Measurements from ENCODE around the gene PACS2. TPM values are rescaled to one million over a fixed set of nuclear protein-coding genes. Genes with fewer than 3 reads are reported as not detected.

PACS2 gene
- total and polyA plus RNA-seq, 2 donors (not counting 1 experiment from before 2014, with no cell fraction given) = 65.6 to 70.7 TPM

GRCh38 chr14:105281371-105282097 is 33.0 kb upstream of the PACS2 start:
- Histone ChIP-seq H3K4me2 (replicated peaks; ENCODE audit: low read depth, low read length, poor library complexity, severe bottlenecking) (no peak overlapping the region), H4K20me1 (ENCODE audit: control insufficient read depth, insufficient read depth, low read length, poor library complexity, severe bottlenecking) (peaks cover 90% of the 10 kb centered on the region), H3K79me2 (ENCODE audit: control insufficient read depth, insufficient read depth, low read length) (peaks cover 69% of the 10 kb centered on the region), H3K9ac (ENCODE audit: low read length) (no peak overlapping the region), H3K4me3 (ENCODE audit: control extremely low read depth in 1 of 5, extremely low read depth in 1 of 5, insufficient read depth in 1 of 5, low read depth in 2 of 5, low read length in 4 of 5) (no peak overlapping the region), H3K27me3 (replicated peaks in 1 of 4; ENCODE audit: control extremely low read depth in 1 of 4, control insufficient read depth in 3 of 4, insufficient read depth in 4 of 4, low read length in 3 of 4) (no peaks in the 10 kb centered on the region), H3K4me1 (ENCODE audit: control insufficient read depth in 2 of 2, insufficient read depth in 2 of 2, low read length in 2 of 2) (peaks cover 9 to 15% of the 10 kb centered on the region in 2 donors), H2AFZ (ENCODE audit: insufficient read depth, low read depth, low read length, poor library complexity, severe bottlenecking) (no peak overlapping the region), H3K36me3 (replicated peaks in 1 of 2; ENCODE audit: control extremely low read depth in 1 of 2, control insufficient read depth in 1 of 2, extremely low read depth in 1 of 2, insufficient read depth in 2 of 2, low read length in 1 of 2) (peaks cover 0 to 8% of the 10 kb centered on the region in 2 experiments), H3K9me3 (ENCODE audit: control extremely low read depth in 1 of 3, control insufficient read depth in 2 of 3, insufficient read depth in 1 of 3, low read length in 2 of 3) (no peaks in the 10 kb centered on the region), H3K27ac (ENCODE audit: low read length in 2 of 2) (no peak overlapping the region)
- CTCF ChIA-PET = interaction anchor here (0.9 to 1.1 kb wide), 2 partner anchors 76 to 191 kb away, joined by 3 to 4 read pairs; no protein-coding TSS in a partner anchor
- POLR2A ChIA-PET = no interaction called here
- no peak for ATAC-seq (ENCODE audit: low read depth)
- H3K27me3 Mint-ChIP-seq = no peaks in the 10 kb centered on the region
- WGBS (ENCODE audit: insufficient coverage) = 75% methylated on average over 22 of the region's 23 CpGs
- intact Hi-C loops (cut with micrococcal nuclease) = loop anchor here (1.0 to 5.0 kb wide), 2 partner anchors 78 to 189 kb away; no protein-coding TSS in a partner anchor
- peak; percentile 50 for DNase-seq
- peaks cover 17% of the 10 kb centered on the region for H3K4me1 Mint-ChIP-seq
- no peak overlapping the region for H3K4me3 Mint-ChIP-seq
- no peak overlapping the region for H3K27ac Mint-ChIP-seq
- peak; percentile 32 for TF ChIP-seq CTCF (IDR thresholded peaks at IDR 0.05)
- no peak for TF ChIP-seq EZH2 (IDR thresholded peaks at IDR 0.05; ENCODE audit: borderline replicate concordance, insufficient read depth, low read depth, low read length, poor library complexity, severe bottlenecking)
- H3K9me3 Mint-ChIP-seq (ENCODE audit: insufficient read depth) = no peaks in the 10 kb centered on the region

- no peak overlapping the region for H3K27ac Mint-ChIP-seq
- no peak overlapping the region for H3K4me3 Mint-ChIP-seq
- peaks cover 0 to 8% of the 10 kb centered on the region in 2 experiments for H3K36me3 ChIP-seq (replicated peaks in 1 of 2; ENCODE audit: control extremely low read depth in 1 of 2, control insufficient read depth in 1 of 2, extremely low read depth in 1 of 2, insufficient read depth in 2 of 2, low read length in 1 of 2)
- TF ChIP-seq CTCF (IDR thresholded peaks at IDR 0.05) = no peak
- no peak for TF ChIP-seq EZH2 (IDR thresholded peaks at IDR 0.05; ENCODE audit: borderline replicate concordance, insufficient read depth, low read depth, low read length, poor library complexity, severe bottlenecking)
- no peak overlapping the region for H2AFZ ChIP-seq (ENCODE audit: insufficient read depth, low read depth, low read length, poor library complexity, severe bottlenecking)
- no peaks in the 10 kb centered on the region for H3K9me3 ChIP-seq (ENCODE audit: control extremely low read depth in 1 of 3, control insufficient read depth in 2 of 3, insufficient read depth in 1 of 3, low read length in 2 of 3)
- no peak overlapping the region for H3K27ac ChIP-seq (ENCODE audit: low read length in 2 of 2)
- peaks cover 9 to 15% of the 10 kb centered on the region in 2 donors for H3K4me1 ChIP-seq (ENCODE audit: control insufficient read depth in 2 of 2, insufficient read depth in 2 of 2, low read length in 2 of 2)
- H3K4me2 ChIP-seq (replicated peaks; ENCODE audit: low read depth, low read length, poor library complexity, severe bottlenecking) = no peak overlapping the region
- H3K4me3 ChIP-seq (ENCODE audit: control extremely low read depth in 1 of 5, extremely low read depth in 1 of 5, insufficient read depth in 1 of 5, low read depth in 2 of 5, low read length in 4 of 5) = no peak overlapping the region
- intact Hi-C loops (cut with micrococcal nuclease) = loop anchor here (1.0 to 5.0 kb wide), 2 partner anchors 79 to 190 kb away; no protein-coding TSS in a partner anchor
- H3K27me3 Mint-ChIP-seq = no peaks in the 10 kb centered on the region
- DNase-seq = no peak
- no peaks in the 10 kb centered on the region for H3K9me3 Mint-ChIP-seq (ENCODE audit: insufficient read depth)
- peaks cover 97% of the 10 kb centered on the region for H4K20me1 ChIP-seq (ENCODE audit: control insufficient read depth, insufficient read depth, low read length, poor library complexity, severe bottlenecking)
- no peak for ATAC-seq (ENCODE audit: low read depth)
- H3K9ac ChIP-seq (ENCODE audit: low read length) = no peak overlapping the region
- peaks cover 76% of the 10 kb centered on the region for H3K79me2 ChIP-seq (ENCODE audit: control insufficient read depth, insufficient read depth, low read length)
- no peaks in the 10 kb centered on the region for H3K27me3 ChIP-seq (replicated peaks in 1 of 4; ENCODE audit: control extremely low read depth in 1 of 4, control insufficient read depth in 3 of 4, insufficient read depth in 4 of 4, low read length in 3 of 4)
- ChIA-PET CTCF (interaction anchor here (0.6 to 1.1 kb wide), 4 partner anchors 10 to 192 kb away, joined by 3 to 4 read pairs (median 3); no protein-coding TSS in a partner anchor), POLR2A (no interaction called here)
- H3K4me1 Mint-ChIP-seq = peaks cover 17% of the 10 kb centered on the region
- WGBS (ENCODE audit: insufficient coverage) = 89% methylated on average over 9 of the region's 16 CpGs
These were observed 32.3 kb upstream of the PACS2 start for GRCh38 chr14:105282098-105282725.
